ENCODE data around the gene DAB1.

The DAB1 gene

DNA sequence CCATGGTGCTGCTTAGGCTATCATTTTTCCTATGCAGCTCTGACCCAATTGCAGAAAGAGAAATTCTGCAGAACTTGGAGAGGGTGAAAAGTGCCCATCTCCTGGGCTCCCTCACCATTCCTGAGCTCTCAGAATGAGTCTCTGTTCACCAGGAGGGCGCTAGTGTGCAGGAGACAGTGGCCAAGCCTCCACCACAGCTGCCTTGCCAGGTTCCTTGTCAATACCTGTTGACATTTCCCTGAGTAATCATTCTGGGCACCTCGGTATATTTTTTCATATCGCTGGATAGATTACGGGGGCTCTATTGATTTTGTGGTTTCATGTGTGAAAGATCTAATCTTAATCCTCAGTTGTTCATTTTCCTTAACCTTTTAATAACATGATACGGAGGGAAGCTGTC is 445.0 kb downstream of the DAB1 start:
- no peak for DNase-seq (ENCODE audit: low read depth in 2 of 2)

DNA sequence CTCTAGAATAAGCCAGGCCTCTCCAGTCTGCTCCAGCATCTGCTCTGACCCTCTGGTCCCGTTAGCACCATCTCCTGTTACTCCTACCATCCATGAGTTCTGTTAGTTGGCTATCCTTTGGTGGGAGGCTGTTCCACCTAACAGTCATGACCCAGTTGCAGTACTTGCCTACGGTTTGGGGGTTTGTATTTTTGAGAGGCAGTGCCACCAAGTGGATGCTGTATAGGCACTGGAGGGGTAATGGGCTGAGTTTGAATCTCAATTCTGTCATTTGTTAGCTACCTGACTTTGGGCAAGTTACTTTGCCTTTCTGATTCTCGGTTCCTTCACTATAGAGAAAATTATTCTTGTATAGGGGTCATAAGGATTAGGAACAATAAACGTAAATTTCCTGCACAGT is 445.9 kb downstream of the DAB1 start:
- DNase-seq (ENCODE audit: low read depth in 2 of 2) = no peak

DNA sequence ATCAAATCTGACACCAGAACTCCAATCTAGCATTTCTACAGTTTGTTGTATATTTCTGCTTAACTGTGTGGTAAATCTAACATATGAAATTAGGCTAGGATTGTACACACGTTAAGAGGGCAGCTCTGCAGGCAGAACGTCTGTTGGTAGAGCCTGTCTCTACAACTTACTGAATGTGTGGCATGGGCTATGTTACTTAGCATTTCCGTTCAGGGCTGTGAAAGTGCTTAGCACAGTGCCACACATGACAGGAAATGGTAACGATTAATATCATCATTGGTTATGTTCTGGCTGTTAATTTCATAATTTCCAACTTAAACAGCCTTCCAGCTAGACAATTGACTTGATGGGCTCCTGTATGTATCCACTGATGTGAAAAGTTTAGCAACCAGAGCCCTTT is 448.4 kb downstream of the DAB1 start:
- no peak for DNase-seq (ENCODE audit: low read depth in 2 of 2)

- no peak for DNase-seq (ENCODE audit: low read depth in 2 of 2)
Measured at GRCh38 chr1:56973923-56974742, 449.7 kb downstream of the DAB1 start.

GRCh38 chr1:56972976-56973375 is 450.9 kb downstream of the DAB1 start:
- DNase-seq (ENCODE audit: low read depth in 2 of 2) = no peak

- DNase-seq (ENCODE audit: low read depth in 2 of 2) = no peak
Measured at GRCh38 chr1:56970280-56970679, 453.6 kb downstream of the DAB1 start.

GRCh38 chr1:56968878-56969495 is 454.9 kb downstream of the DAB1 start:
- DNase-seq (ENCODE audit: low read depth in 2 of 2) = no peak

GRCh38 chr1:56967900-56968832 is 455.7 kb downstream of the DAB1 start:
- no peak for DNase-seq (ENCODE audit: low read depth in 2 of 2)

DNA sequence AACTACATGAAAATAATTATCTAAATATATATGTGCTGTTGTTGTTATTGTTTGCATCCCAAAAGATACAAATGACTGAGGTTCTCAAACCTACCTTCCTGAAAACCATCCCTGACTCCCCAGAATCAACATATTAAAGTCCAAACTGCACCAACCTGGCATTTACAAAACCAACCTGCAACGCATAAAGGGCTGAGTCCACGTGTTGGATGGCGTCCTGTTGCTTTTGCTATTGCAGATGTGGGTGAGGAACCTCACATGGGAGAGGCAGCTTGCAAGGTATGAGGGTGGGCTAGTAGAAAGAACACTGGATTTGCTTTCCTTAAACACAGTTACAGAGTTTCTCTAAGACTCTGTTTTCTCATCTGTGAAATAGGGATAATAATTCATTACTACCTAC is 456.5 kb downstream of the DAB1 start:
- no peak for DNase-seq (ENCODE audit: low read depth in 2 of 2)

- DNase-seq (ENCODE audit: low read depth in 2 of 2) = no peak
Measured at GRCh38 chr1:56966698-56966999, 457.2 kb downstream of the DAB1 start.

GRCh38 chr1:56965916-56966697 is 457.8 kb downstream of the DAB1 start, which contains the start of gene C8B:
C8B (minus strand) TSS chr1:56966015; CDS start chr1:56965948, 67 bp downstream.
- DNase-seq (ENCODE audit: low read depth in 2 of 2) = no peak

DNA sequence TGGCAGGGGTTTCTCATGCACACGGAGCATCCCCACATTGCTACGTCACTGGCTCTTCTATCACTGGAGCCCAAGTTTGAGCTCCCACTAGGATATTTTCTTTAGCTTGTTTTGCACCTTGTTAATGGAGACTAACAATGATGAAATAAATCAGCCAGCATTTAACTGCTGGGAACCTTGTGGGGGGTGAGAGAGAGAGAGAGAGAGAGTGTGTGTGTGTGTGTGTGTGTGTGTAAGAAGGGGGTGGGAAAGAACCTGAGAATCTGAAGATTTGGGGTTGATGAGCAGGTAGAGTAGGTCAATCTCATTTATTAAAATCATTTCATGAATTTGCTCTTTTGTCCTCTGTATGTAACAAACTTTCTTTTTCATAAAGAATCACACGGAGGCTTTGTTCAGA is 458.7 kb downstream of the DAB1 start:
- DNase-seq (ENCODE audit: low read depth in 2 of 2) = no peak

GRCh38 chr1:56964349-56965017 is 459.4 kb downstream of the DAB1 start:
- no peak for DNase-seq (ENCODE audit: low read depth in 2 of 2)

- DNase-seq (ENCODE audit: low read depth in 2 of 2) = no peak
Measured at GRCh38 chr1:56963667-56964066, 460.2 kb downstream of the DAB1 start.

- no peak for DNase-seq (ENCODE audit: low read depth in 2 of 2)
Measured at GRCh38 chr1:56961426-56961825, 462.4 kb downstream of the DAB1 start.

DNA sequence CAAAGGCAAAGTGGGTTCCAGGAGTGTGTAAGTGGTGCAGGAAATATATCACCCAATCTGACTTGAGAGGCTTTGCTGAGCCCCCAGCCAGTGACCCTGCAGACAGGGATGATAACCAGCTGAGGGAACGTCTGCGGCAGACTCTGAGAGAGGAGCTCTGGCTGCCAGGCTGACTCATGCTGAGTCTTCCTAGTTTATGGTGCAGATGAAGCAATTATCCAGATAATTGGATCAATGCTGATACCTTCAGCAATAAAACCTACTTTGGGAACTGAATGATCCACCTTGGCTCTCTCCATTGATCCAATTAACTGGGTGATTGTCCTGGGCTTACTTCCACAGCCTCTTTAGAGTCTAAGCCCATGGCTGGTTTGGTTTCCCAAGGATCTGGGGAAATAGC is 465.3 kb downstream of the DAB1 start:
- DNase-seq (ENCODE audit: low read depth in 2 of 2) = no peak

- no peak for DNase-seq (ENCODE audit: low read depth in 2 of 2)
Measured at GRCh38 chr1:56957931-56958330, 465.9 kb downstream of the DAB1 start.

GRCh38 chr1:56954664-56955063 is 469.2 kb downstream of the DAB1 start:
- DNase-seq (ENCODE audit: low read depth in 2 of 2) = no peak

GRCh38 chr1:56953386-56953785 is 470.5 kb downstream of the DAB1 start:
- no peak for DNase-seq (ENCODE audit: low read depth in 2 of 2)

GRCh38 chr1:56952501-56952900 is 471.4 kb downstream of the DAB1 start:
- DNase-seq (ENCODE audit: low read depth in 2 of 2) = no peak

GRCh38 chr1:56948403-56949023 is 475.3 kb downstream of the DAB1 start:
- DNase-seq (ENCODE audit: low read depth in 2 of 2) = no peak

Data from stimulated activated CD8-positive, alpha-beta memory T cell treated with anti-CD3 and anti-CD28 coated beads, Interleukin-15, amount 100 ng/mL, for 48 hours (primary cell).